ENCODE data around the gene HLA-A.
"Not testable (repeated sequence)": the region's sequence is repeated elsewhere in the genome, so short reads cannot be mapped to it uniquely, and the experiment has no call there.

The HLA-A gene

DNA sequence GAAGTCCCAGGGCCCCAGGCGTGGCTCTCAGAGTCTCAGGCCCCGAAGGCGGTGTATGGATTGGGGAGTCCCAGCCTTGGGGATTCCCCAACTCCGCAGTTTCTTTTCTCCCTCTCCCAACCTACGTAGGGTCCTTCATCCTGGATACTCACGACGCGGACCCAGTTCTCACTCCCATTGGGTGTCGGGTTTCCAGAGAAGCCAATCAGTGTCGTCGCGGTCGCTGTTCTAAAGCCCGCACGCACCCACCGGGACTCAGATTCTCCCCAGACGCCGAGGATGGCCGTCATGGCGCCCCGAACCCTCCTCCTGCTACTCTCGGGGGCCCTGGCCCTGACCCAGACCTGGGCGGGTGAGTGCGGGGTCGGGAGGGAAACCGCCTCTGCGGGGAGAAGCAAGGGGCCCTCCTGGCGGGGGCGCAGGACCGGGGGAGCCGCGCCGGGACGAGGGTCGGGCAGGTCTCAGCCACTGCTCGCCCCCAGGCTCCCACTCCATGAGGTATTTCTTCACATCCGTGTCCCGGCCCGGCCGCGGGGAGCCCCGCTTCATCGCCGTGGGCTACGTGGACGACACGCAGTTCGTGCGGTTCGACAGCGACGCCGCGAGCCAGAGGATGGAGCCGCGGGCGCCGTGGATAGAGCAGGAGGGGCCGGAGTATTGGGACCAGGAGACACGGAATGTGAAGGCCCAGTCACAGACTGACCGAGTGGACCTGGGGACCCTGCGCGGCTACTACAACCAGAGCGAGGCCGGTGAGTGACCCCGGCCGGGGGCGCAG lies at the start of gene HLA-A:
Gene HLA-A, plus strand, starts transcription at position 258 of the 778 bp plus-strand sequence. Its CDS starts 22 bp downstream, at position 280.
- DNase-seq (ENCODE audit: low read depth) = peak; percentile 85

DNA sequence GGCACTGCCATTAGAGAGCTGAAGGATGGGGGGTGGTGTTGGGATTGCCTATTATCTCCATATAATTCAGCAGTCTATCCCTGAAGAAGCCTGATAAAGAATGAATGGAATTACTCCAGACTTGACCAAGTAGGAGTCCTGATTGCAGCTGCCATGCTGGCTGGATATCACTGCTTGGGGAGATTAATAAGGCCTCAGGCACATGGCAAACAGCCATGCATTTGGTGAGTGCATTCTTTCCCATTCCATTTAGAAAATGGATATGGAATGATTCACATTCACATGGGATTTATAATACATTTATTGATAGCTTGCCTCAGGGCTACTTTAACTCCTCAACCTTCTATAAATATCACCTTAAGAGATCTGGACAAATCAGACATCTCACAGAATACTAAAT lies 49.6 kb upstream of the HLA-A start:
- DNase-seq (ENCODE audit: low read depth) = no peak

- DNase-seq (ENCODE audit: low read depth) = no peak
These were observed 43.1 kb upstream of the HLA-A start for GRCh38 chr6:29899281-29899680.

GRCh38 chr6:29905286-29905685 lies 37.0 kb upstream of the HLA-A start:
- no peak for DNase-seq (ENCODE audit: low read depth)

- DNase-seq (ENCODE audit: low read depth) = no peak
These were observed 34.5 kb upstream of the HLA-A start for GRCh38 chr6:29907637-29908340.

GRCh38 chr6:29908341-29908662 lies 34.0 kb upstream of the HLA-A start:
- DNase-seq (ENCODE audit: low read depth) = no peak

DNA sequence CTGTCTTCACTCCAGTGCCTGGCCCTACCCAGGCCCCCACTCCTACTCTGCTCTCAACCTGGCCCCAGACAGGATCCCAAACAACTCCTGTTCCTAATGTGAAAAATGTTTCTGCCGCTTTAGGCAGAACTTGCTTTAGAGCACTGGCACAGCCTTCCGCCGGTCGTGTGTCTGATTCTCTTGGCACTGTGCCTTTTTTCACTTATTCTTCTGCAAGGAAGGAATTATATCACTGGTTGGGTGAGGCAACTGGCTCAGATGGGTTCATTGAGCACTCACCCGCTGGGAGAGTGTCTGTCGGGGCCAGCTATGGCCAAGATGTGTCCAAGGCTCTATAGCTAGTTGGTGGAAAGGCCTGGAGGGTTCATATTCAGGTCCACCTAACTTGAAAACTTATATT lies 33.6 kb upstream of the HLA-A start:
- DNase-seq (ENCODE audit: low read depth) = no peak

GRCh38 chr6:29909985-29910384 lies 32.3 kb upstream of the HLA-A start:
- no peak for DNase-seq (ENCODE audit: low read depth)

DNA sequence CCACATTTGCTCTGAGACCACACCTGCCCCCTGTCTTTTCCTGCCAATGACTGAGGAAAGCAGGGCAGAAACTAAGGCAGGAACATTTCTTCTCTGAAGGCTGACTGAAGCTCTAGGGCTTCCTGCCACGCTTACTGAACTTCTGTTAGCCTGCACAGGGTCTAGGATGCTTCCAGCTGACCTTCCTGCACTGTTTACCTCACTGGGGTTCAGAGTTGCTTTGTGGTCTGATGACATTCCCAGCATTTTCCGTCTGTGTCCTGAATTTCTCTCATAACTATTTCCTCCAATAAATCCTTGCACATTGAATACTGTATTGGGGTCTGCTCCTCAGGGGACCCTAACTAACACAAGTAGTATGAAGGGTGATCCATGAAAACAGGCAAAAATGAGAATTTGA lies 29.5 kb upstream of the HLA-A start:
- no peak for DNase-seq (ENCODE audit: low read depth)

GRCh38 chr6:29916741-29917140 lies 25.6 kb upstream of the HLA-A start:
- DNase-seq (ENCODE audit: low read depth) = no peak

DNA sequence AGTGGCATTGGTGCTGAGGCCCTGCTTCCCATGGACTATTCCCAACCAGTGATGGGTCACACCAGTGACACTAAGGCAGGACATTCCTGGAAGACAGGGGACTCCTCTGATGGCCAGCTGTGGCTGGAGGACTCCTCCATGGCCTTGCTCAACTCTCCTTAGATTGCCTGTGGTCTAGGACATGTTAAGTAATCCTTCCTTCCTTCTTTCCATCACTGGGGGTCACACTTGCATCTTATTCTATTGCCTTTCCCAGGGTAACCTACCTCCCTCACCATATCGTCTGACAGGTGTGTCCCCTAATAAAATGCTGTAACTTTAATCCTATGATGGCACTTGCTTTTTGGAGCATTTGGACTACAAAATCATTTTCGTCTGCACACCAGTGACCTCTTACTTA lies 24.5 kb upstream of the HLA-A start:
- DNase-seq (ENCODE audit: low read depth) = no peak

DNA sequence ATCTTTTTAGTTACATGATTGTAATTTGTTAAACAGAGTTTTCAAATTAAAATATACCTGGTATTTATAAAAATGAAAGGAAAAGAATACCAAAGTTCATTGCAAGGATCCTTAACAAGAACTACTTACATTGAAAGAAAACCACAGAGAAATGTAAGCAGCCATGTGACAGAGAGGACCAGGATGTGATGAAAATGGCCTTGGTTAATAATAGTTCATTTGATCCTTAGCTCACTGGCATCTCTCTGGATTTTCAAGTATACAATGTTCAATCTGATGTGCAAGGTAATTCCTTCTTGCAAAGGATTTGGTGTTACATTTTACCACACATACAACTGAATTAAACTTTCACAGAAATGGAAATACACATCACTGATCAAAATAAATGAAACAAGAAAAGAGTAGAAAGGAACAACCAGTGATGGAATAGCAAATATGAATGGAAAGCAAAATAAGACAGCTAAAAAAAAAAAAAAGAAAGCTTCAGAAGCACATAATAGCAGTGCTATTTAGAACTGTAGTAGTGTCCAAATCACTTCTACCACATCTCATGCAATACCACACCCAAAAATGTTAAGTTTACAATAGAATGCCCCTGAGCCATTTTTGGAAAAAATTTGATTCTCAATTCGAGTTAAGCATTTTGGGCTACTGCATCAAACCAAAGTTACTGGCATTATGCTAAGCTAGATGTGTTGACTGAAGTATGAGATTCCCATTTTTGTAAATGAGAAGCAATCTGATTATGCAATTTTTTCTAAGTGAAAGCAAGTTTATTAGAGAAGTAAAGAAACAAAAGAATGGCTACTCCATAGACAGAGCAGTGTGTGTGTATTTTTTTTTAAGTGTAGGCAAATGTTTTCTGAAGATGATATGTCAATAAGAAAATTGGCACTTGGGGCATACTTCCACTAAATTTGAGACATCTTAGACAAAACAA lies 22.6 kb upstream of the HLA-A start:
- DNase-seq (ENCODE audit: low read depth) = no peak

- DNase-seq (ENCODE audit: low read depth) = no peak
These were observed 18.0 kb upstream of the HLA-A start for GRCh38 chr6:29924287-29924686.

DNA sequence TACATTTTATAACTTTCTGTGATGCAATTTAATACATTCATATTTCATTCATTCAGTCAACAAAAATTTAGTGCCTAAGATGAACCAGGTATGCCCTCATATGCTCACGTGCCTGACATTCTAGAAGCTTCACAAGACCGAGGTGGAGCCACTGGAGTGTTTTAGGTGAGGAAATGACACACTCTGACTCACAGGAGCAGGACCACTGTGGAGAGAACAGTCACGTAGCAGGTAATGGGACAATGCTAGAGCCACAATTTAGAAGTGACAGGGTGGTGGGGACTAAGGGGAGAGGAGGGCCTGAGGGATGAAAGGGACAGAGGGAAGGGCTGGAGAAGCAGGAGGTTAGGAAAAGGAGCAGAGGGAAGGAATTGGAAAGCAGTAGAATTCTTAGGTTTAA lies 17.6 kb upstream of the HLA-A start:
- no peak for DNase-seq (ENCODE audit: low read depth)

GRCh38 chr6:29925321-29925720 lies 17.0 kb upstream of the HLA-A start:
- DNase-seq (ENCODE audit: low read depth) = no peak

GRCh38 chr6:29925727-29926412 lies 16.5 kb upstream of the HLA-A start:
- DNase-seq (ENCODE audit: low read depth) = no peak

DNA sequence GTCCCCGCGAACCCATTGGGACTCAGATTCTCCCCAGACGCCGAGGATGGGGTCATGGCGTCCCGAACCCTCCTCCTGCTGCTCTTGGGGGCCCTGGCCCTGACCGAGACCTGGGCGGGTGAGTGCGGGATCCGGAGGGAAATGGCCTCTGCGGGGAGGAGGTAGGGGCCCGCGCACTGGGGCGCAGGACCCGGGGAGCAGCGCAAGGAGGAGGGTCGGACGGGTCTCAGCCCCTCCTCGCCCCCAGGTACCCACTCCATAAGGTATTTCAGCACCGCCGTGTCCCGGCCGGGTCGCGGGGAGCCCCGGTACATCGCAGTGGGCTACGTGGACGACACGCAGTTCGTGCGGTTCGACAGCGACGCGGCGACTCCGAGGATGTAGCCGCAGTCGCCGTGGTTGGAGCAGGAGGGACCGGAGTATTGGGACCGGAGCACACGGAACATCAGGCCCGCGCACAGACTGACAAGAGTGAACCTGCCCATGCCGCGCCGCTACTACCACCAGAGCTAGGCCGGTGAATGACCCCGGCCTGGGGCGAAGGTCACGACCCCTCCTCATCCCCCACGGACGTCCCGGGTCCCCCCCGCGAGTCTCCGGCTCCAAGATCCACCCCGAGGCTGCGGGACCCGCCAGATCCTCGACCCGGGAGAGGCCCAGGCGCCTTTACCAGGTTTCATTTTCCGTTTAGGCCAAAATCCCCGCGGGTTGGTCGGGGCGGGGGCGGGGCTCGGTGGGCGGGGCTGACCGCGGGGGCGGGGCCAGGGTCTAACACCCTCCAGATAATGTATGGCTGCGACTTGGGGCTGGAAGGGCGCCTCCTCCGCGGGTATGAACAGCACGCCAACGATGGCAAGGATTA lies 15.7 kb upstream of the HLA-A start:
- peak; percentile 44 for DNase-seq (ENCODE audit: low read depth)

GRCh38 chr6:29927275-29927569 lies 15.1 kb upstream of the HLA-A start:
- DNase-seq (ENCODE audit: low read depth) = no peak

DNA sequence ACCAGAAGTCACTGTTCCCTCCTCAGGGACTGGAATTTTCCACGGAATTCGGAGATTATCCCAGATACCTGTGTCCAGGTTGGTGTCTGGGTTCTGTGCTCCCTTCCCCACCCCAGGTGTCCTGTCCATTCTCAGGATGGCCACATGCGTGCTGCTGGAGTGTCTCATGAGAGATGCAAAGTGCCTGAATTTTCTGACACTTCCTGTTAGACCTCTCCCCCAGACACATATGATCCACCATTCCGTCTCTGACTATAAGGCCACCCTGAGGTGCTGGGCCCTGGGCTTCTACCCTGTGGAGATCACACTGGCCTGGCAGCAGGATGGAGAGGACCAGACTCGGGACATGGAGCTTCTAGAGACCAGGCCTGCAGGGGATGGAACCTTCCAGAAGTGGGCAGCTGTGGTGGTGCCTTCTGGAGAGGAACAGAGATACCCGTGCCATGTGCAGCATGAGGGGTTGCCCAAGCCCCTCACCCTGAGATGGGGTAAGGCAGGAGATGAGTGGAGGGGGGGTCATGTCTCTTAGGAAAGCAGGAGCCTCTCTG lies 14.4 kb upstream of the HLA-A start:
- no peak for DNase-seq (ENCODE audit: low read depth)

- not testable (repeated sequence) for DNase-seq (ENCODE audit: low read depth)
These were observed 12.3 kb upstream of the HLA-A start for GRCh38 chr6:29930047-29930446.

DNA sequence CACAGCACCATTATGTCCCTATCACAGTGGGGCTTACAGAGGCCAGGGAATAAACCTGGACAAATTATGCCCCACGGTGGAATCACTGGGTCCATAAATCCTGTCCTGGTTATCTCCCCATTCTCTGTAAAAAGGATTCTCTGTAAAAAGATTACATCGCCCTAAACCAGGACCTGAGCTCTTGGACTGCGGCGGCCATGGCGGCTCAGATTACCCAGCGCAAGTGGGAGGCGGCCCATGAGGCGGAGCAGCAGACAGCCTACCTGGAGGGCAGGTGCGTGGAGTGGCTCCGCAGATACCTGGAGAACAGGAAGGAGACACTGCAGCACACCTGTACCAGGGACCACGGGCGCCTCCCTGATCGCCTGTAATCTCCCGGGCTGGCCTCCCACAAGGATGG lies 8.4 kb upstream of the HLA-A start:
- DNase-seq (ENCODE audit: low read depth) = no peak

Data from stimulated activated CD8-positive, alpha-beta memory T cell treated with anti-CD3 and anti-CD28 coated beads, Interleukin-4, amount 100 ng/mL, for 24 hours (primary cell).